Type B pancreatic cell (in vitro differentiated cells): ENCODE data around the gene STK17A. TPM values are rescaled to one million over a fixed set of nuclear protein-coding genes. Genes with fewer than 3 reads are reported as not detected.

Source experiments
- DNase-seq: peaks from one replicate; pipeline ENCODE4 v3.0.0; 2021; ENCODE audit warnings: mixed read lengths; ENCODE audit not compliant: unreplicated experiment; ENCODE audit errors: extremely low spot score
- H3K27ac Mint-ChIP-seq: 2 replicates; pipeline ENCODE4 v1.8.0; 2021; ENCODE audit warnings: mild to moderate bottlenecking, mixed read lengths
- H3K27me3 Mint-ChIP-seq: 2 replicates; pipeline ENCODE4 v1.8.0; 2021; ENCODE audit warnings: mixed read lengths
- H3K36me3 Mint-ChIP-seq: 2 replicates; pipeline ENCODE4 v1.8.0; 2021; ENCODE audit warnings: mixed read lengths
- H3K4me1 Mint-ChIP-seq: one replicate; pipeline ENCODE4 v1.8.0; 2021; ENCODE audit warnings: mixed read lengths; ENCODE audit not compliant: unreplicated experiment
- H3K4me3 Mint-ChIP-seq: 2 replicates; pipeline ENCODE4 v1.8.0; 2021; ENCODE audit warnings: mild to moderate bottlenecking, mixed read lengths
- H3K9me3 Mint-ChIP-seq: 2 replicates; pipeline ENCODE4 v1.8.0; 2021; ENCODE audit warnings: mixed read lengths
- CTCF ChIP-seq: fragments of 200-600 bp; sonication (generic); conservative IDR thresholded peaks from 2 replicates; pipeline ENCODE4 v1.5.0; 2021; ENCODE audit warnings: antibody characterized with exemption, mild to moderate bottlenecking
- long read RNA-seq: library from polyadenylated mRNA; unstranded; transcript quantifications from one replicate; pipeline ENCODE4 v2.0.0, GENCODE V29; 2020
- total RNA-seq: library from RNA; stranded (reverse); gene quantifications from 2 replicates; pipeline ENCODE4 v1.2.1, GENCODE V29; 2021; ENCODE audit warnings: low replicate concordance

STK17A gene
- 11.0 and 16.7 TPM in 2 replicates for total RNA-seq
- long read RNA-seq, partial matches to known transcripts, result 1 of 5 reads
- long read RNA-seq, other reads (novel, unspliced or antisense), result 3 of 5 reads

- Mint-ChIP-seq H3K9me3 (peaks cover 11% of the 10 kb centered on the region), H3K4me3 (peak within 1 kb of the TSS; percentile 95), H3K27ac (peak within 1 kb of the TSS; percentile 97), H3K27me3 (peaks cover 18% of the 10 kb centered on the region), H3K36me3 (peaks cover 3% of the 10 kb centered on the region), H3K4me1 (peaks cover 15% of the 10 kb centered on the region)
- TF ChIP-seq CTCF, result peak; percentile 95
- DNase-seq, result peak; percentile 97
These were observed at the start of gene STK17A for GRCh38 chr7:43582503-43583423. Gene STK17A, plus strand, starts transcription at chr7:43583108. Its CDS starts 136 bp downstream, at chr7:43583244.

- TF ChIP-seq CTCF, result no peak
- H3K27ac Mint-ChIP-seq, result no peak overlapping the region
- no peak overlapping the region for H3K4me3 Mint-ChIP-seq
- no peaks in the 10 kb centered on the region for H3K9me3 Mint-ChIP-seq
- no peaks in the 10 kb centered on the region for H3K27me3 Mint-ChIP-seq
- H3K36me3 Mint-ChIP-seq, result no peaks in the 10 kb centered on the region
- H3K4me1 Mint-ChIP-seq, result no peaks in the 10 kb centered on the region
- no peak for DNase-seq
These were observed 49.0 kb upstream of the STK17A start for GRCh38 chr7:43533801-43534479.

- Mint-ChIP-seq H3K27ac (no peak overlapping the region), H3K9me3 (no peaks in the 10 kb centered on the region), H3K27me3 (no peaks in the 10 kb centered on the region), H3K36me3 (no peaks in the 10 kb centered on the region), H3K4me1 (no peaks in the 10 kb centered on the region), H3K4me3 (no peak overlapping the region)
- DNase-seq, result no peak
- no peak for TF ChIP-seq CTCF
These were observed 47.9 kb upstream of the STK17A start for GRCh38 chr7:43535031-43535451.

- TF ChIP-seq CTCF, result no peak
- H3K9me3 Mint-ChIP-seq, result no peaks in the 10 kb centered on the region
- H3K36me3 Mint-ChIP-seq, result no peaks in the 10 kb centered on the region
- no peaks in the 10 kb centered on the region for H3K27me3 Mint-ChIP-seq
- no peak overlapping the region for H3K4me3 Mint-ChIP-seq
- no peak for DNase-seq
- H3K4me1 Mint-ChIP-seq, result no peaks in the 10 kb centered on the region
- no peak overlapping the region for H3K27ac Mint-ChIP-seq
These were observed 46.9 kb upstream of the STK17A start for GRCh38 chr7:43535810-43536585.

GRCh38 chr7:43536773-43537172 lies 46.1 kb upstream of the STK17A start:
- no peaks in the 10 kb centered on the region for H3K27me3 Mint-ChIP-seq
- no peaks in the 10 kb centered on the region for H3K9me3 Mint-ChIP-seq
- no peak overlapping the region for H3K27ac Mint-ChIP-seq
- TF ChIP-seq CTCF, result no peak
- no peaks in the 10 kb centered on the region for H3K36me3 Mint-ChIP-seq
- no peaks in the 10 kb centered on the region for H3K4me1 Mint-ChIP-seq
- no peak for DNase-seq
- no peak overlapping the region for H3K4me3 Mint-ChIP-seq
